Ramos (cell line): ENCODE measurements around the gene ZNF474.
"Not testable (repeated sequence)": the region's sequence is repeated elsewhere in the genome, so short reads cannot be mapped to it uniquely, and the experiment has no call there.

ENCODE experiments used
- in situ Hi-C: fragments of 300-500 bp; cut with MboI; formaldehyde crosslinking; loops from one replicate; pipeline ENCODE4 v1.14.3; 2022; ENCODE audit warnings: low sequenced_read_pairs; ENCODE audit not compliant: unreplicated experiment

The ZNF474 gene

DNA sequence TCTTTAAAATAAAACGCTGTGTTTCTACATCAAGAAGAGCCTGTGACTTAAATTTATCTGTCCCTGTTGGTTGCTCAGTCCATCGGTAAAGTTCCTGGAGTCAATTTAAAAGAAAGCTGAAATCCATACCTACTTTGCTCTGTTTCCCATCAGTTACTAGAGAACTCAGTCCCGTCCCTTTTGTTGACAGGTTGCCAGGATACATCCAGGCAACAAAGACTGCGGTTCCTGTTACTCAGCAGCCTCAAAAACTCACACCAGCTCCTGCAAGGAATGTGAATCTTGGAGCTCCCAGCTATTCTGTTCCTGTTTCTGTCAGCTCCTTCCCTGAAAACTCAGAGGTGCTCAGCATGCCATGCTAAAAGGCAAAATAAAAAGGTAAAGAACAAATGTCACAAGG lies at the start of gene ZNF474:
Gene ZNF474, plus strand, starts transcription at position 241 of the 400 bp plus-strand sequence. CDS start 22,445 bp downstream, outside the sequence.
- in situ Hi-C loops = no loop called here

GRCh38 chr5:122081541-122081940 lies 47.8 kb upstream of the ZNF474 start:
- in situ Hi-C loops = no loop called here

GRCh38 chr5:122083535-122083934 lies 45.8 kb upstream of the ZNF474 start:
- in situ Hi-C loops = no loop called here

DNA sequence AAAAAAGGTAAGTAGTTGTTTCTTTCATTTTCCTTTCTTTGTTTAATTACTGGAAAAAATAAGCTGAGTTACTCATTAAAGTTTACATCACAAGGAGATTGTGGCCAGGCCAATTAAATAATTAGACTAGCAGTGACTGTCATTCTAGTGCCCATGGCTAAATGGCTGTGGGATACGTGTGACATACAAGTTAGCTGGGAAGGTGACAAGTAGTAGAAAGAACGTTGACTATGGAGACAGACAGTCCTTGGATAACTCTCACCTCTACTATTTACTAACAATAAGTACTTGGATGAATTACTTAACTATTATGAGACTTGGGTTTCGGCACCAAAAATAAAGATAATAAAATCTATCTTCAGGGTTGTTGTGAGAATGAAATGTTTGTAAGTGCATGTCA lies 44.3 kb upstream of the ZNF474 start:
- in situ Hi-C loops = no loop called here

- in situ Hi-C loops = no loop called here
These were observed 40.0 kb upstream of the ZNF474 start for GRCh38 chr5:122089096-122090013.

DNA sequence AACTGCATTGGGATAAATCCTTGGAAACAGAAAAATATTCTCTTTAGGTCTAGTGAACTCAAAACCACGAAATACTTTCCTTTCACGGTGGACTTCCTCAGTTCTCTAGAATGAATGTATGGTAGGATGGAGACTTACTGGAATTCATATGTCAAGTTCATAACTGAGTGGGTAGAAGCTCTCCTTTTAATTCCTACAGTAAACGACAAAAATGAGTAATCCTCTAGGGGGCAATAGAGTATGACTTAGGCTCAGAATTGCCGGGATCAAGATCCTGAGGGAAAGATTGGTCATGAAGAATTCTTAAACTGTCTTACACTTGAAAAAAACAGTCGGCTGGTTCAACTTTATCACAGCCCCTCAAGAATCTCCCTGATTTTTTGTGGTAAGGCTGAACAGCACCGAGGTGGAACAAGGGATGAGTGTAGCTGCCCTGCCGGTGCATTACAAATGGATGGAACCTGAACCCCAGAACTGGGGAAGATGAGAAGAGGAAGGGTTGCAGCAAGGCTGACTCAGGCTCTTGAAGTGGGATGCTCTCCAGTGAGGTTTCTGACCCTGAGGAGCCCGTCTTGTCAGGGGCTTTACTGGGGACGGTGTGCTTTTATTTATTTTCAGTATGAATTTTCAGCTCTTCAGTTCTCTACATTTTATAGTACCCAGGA lies 37.3 kb upstream of the ZNF474 start:
- in situ Hi-C loops = no loop called here

DNA sequence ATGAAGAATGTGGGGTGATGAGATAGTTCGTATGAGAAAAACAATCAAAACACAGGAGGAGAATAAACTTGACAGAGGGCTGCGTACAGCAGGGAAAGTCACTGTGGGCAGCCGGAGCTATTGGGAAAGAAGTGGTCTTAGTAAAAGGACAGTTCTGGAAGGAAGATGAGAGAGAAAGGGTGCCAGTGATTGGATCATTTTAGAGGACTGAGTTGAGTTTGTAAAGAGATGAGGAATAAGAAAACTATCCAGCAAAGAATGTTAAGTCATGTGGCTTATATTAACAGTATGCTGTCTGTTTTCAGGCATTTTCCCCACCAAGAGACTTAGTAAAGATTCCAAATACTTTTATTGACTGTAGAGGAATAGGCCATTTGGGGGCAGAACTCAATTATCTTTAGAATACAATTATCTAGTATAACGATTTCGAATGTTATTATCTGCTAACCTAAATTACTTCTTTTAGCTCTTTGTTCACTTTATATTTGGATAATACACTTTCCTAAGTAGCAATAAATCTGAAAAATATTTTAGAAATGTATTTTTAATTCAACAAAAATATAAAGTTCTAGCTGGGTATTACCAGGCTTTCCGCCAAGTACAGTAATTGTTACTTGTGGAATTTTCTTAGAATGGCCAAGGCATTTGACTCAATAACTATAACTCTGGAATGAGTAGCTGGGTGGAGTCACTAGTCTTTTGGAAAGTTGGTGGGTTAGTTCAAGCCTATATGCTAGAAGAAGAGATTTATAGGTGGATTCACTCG lies 35.7 kb upstream of the ZNF474 start:
- in situ Hi-C loops = no loop called here

DNA sequence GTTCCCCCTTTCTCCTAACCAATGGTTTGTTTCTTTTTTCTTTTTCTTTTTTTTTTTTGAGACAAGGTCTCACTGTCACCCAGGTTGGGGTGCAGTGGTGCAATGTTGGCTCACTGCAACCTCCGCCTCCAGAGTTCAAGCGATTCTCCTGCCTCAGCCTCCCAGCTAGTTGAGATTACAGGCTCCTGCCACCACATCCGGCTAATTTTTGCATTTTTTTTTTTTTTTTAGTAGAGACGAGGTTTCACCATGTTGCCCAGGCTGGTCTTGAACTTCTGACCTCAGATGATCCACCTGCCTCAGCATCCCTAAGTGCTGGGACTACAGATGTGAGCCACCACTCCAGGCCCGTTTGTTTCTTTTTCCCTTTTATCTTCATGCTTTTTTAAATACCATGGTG lies 35.1 kb upstream of the ZNF474 start:
- in situ Hi-C loops = not testable (repeated sequence)

GRCh38 chr5:122095158-122095557 lies 34.2 kb upstream of the ZNF474 start:
- in situ Hi-C loops = no loop called here

GRCh38 chr5:122097391-122097790 lies 32.0 kb upstream of the ZNF474 start:
- in situ Hi-C loops = no loop called here

DNA sequence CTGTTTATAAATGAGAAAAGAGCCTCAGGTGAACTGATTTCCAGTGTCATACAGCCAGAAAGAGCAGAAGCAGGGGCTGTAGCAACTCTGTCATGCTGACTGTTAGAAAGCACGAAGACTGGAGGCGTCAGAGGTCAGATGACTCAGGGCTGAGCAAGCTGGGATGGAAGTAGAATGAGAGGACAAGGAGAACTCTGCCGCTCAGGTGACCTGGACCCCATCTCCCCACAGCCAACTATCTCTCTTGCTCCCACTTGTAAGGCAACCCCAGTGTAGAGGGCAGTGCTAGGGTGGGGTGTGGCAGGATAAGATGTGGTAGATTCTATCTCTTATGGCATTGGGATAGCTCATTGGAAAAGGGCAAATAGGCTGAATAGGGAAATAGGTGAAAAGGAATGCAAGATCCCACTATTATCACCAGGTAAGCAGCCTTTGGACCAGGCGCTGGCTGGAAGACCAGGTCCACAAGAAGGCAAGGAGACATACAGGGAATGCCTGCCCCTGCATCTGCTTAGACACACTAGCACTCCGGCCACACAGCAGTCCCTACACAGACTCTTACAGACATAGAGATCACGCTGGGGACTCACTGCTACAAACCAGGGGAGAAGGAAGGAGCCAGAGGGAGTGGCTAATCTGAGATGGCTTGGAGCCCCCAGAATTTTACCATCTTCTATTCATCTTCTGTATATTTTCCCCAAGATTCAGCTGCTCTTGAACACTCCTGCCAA lies 30.1 kb upstream of the ZNF474 start:
- in situ Hi-C loops = no loop called here

DNA sequence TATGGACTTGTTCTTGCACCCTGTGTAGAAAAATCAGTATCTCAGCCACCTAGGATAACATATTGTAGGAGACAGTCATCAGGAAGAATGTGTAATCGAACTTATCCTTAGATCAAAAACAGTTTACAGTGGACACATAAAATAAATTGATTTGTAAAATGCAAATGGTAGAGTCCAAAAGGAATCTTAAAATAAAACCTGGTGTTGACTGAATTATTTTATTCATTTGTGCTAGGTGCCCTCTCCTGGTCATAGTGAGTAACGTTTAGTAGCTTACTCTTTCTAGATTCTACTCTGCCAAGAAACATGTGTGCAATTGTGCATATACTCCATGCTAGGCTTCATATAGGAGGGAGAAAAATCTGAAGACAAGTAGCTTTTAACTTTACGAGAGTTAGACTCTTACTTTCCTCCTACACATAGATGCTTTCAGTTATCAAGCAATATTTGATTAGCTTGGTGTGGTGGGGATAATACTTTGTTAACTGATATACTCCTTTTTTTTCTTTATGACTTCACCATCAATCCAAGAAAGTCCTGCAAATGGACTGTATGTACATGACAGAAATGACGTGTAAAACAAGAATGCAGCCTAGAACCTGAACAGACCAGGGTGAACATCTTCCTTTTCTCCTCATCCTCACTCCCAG lies 27.6 kb upstream of the ZNF474 start:
- in situ Hi-C loops = no loop called here

- in situ Hi-C loops = no loop called here
These were observed 26.5 kb upstream of the ZNF474 start for GRCh38 chr5:122102825-122103224.

DNA sequence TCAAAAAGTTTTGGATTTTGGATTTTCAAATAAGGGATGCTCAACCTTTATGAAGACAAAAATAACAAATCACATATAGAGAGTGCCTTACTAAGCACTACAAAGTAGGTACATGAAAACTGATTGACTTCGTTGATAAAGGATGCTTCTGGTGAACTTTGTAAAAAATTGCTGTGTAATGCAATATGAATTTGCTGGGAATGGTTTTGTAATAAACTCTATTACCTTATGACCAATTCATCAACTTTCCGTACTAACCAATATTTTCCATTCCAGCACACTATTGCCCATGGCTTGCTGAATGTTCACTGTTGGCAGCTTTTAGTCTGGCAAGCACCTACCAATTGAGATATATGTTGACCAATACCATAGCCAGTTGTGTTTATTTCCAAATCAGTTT lies 23.4 kb upstream of the ZNF474 start:
- in situ Hi-C loops = no loop called here

DNA sequence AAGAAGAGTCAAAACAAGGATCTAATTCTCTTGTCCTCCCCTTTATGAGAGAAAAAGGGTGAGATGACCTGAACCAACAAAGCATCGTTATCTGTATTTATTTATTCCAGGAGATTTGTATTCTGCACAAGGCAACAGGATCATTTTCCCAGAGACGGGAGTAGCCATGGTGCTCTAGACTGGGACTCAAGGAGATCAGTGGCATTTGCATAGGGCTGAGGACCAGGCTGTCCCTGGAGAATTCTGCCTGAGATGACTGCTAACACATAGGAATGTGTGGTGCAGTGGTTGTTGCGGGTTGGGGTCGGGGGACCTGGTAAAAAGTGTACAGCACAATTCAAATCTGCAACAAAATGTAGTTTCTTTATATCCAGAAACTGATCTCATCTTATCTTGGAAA lies 22.3 kb upstream of the ZNF474 start:
- in situ Hi-C loops = no loop called here

GRCh38 chr5:122110987-122111386 lies 18.4 kb upstream of the ZNF474 start:
- in situ Hi-C loops = no loop called here

- in situ Hi-C loops = no loop called here
These were observed 17.9 kb upstream of the ZNF474 start for GRCh38 chr5:122111460-122111859.

DNA sequence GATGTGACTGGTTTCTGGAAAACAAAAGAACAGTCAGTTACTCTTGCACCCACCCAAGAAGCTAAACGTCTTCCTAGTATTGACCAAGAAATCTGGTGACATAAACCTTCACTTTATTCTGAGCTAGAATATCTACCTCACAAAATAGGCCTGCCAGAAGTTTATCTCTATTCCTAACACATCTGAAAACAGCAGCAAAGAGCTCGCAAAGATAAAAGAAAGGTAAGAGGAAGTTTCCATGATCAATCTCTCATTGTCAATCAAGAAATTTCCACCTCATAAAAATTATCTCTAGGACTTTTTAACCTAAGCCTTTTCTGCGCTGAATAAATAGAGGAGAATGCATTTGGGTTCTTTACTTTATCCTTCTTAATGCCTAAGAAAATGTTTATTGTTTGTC lies 17.3 kb upstream of the ZNF474 start:
- in situ Hi-C loops = no loop called here

- in situ Hi-C loops = no loop called here
These were observed 16.4 kb upstream of the ZNF474 start for GRCh38 chr5:122112733-122113558.
